GM10266 (cell line): ENCODE data around the gene TMEM63B.
"Not testable (repeated sequence)": the region's sequence is repeated elsewhere in the genome, so short reads cannot be mapped to it uniquely, and the experiment has no call there.

Experiments
- DNase-seq: peaks from one replicate; pipeline ENCODE4 v3.0.0; 2012; ENCODE audit errors: extremely low spot score
- CTCF ChIP-seq: IDR thresholded peaks from 2 replicates; pipeline ENCODE4 v1.5.1; 2012; ENCODE audit warnings: mild to moderate bottlenecking, low read depth; ENCODE audit not compliant: control insufficient read depth, insufficient read depth; ENCODE audit errors: missing control alignments

Gene TMEM63B

DNA sequence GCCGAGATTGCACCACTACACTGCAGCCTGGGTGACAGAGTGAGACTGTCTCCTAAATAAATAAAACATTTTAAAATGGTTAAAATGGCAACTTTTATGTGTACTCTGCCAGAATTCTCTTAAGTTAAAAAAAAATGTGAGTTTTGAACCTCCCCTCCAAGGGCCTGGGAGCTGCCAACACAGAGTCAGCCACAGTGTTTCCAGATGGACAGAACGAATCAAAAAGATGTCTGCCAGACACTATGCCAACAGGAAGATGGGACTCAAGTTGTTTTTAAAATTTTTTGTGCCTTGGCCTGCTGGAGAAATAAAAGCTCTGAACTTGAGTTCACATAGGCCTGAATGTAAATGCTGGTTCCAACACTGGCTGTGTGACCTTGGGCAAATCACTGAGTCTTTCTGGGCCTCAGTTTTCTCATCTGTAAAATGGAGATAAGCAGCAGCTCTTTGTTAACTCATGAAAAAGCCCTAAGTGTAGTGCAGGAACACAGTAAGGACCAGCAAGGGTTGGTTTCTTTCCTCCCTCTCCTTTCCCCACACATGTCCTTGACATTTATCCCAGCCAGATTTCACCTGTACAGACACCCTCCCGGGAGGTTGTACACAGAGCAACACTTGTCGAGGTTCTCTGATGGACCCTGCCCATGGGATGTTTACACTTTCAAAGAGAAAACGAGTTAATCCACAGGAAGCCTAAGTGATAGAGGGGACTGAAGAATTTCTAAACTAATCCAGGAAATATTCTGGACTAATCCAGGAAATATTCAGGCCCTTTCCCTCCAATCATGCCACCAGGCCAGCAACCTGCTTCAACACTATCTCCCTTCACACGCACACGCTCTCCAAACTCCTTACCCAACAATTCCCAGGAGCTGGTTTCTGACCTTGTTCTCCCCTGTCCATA is 35.1 kb upstream of the TMEM63B start:
- no peak for TF ChIP-seq CTCF
- DNase-seq: no peak

DNA sequence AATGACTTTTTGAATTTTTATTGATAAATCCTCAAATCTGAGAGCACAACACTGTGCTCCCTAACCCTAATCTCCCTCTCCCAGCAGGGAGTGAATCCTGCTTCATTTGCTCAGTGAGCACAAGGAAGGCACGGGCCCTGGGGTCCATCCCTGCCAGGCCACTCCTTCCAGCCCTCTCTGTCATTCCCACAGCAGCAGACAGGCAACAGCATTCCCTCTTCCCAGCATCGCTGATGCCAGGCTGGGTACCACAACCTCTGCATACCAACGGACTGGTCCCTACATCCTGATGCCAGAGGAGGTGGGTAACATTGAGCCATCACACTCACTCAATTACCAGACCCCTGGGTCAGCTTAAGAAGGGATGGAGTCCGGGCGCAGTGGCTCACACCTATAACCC is 34.3 kb upstream of the TMEM63B start:
- DNase-seq: no peak
- TF ChIP-seq CTCF: no peak

DNA sequence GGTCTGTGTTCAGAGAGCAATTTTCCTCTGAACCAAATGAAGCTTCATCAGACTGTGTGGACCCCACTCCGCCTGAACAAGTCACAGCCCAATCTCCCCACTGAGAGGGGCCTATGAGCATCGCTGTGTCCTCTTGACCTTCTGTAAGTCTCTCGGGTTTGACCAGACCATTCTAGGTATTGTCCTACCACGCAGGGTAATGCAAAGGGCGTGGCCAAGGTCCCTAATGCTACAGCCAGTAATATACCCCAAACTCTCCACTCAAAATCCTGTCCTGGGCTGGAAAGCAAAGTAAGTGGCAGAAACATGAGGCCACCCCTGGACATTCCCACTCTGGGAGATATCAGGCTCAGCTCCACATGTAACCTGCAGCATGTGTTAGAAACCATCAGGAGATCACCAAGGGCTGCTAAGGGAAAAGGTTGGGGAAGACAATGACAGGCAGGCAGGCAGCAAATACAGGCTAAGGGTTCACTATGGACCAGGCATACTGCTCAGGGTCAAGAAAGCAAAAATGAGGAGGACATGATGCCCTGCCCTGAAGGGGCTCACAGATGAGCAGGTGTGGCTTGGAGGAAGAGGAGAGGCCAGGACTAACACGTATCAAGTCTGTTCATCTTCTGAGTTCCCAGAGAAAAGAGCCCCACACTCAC is 33.5 kb upstream of the TMEM63B start:
- no peak for TF ChIP-seq CTCF
- no peak for DNase-seq

DNA sequence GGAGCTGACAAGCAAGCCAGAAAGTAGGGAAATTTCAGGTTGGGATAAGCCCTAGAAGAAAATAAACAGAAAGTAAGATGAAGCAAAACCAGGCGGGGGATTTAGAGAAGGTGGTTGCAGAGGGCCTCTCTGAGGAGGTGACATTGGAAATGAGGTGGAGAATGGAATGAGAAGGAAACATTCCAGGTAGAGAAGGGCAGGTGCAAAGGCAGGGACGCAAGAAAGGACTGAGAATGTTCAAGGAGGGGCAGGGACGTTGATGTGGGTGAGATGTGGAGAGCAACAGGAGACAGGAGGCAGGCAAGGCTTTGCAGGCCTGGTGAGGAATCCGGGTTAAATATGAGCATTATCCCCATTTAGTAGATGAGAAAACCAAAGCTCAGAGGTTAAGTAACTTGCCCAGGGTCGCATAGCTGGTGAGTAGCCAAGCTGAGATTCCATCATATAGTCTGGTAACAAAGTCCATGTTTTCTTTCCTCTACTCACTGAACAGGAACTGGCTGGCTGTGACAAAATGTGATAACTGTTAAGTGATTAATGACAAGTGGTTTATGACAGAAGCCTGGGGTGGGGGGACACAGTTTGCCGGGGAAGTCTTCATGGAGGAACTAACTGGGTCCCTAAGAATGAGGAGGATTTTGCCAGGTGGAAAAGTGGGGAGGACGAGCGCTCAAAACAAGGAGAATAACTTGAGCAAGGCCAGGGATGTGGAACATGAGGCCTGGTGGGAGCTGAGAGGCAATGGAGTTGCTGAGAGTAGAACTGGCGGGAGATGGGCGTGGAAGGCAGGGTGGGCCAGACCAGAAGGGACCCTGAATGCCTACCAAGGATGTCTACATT is 32.7 kb upstream of the TMEM63B start:
- DNase-seq: no peak
- no peak for TF ChIP-seq CTCF

GRCh38 chr6:44095243-44095623 is 32.1 kb upstream of the TMEM63B start:
- not testable (repeated sequence) for DNase-seq

- DNase-seq: peak; percentile 81
- TF ChIP-seq CTCF: peak; percentile 91
Measured at GRCh38 chr6:44096612-44097011, 30.7 kb upstream of the TMEM63B start.

DNA sequence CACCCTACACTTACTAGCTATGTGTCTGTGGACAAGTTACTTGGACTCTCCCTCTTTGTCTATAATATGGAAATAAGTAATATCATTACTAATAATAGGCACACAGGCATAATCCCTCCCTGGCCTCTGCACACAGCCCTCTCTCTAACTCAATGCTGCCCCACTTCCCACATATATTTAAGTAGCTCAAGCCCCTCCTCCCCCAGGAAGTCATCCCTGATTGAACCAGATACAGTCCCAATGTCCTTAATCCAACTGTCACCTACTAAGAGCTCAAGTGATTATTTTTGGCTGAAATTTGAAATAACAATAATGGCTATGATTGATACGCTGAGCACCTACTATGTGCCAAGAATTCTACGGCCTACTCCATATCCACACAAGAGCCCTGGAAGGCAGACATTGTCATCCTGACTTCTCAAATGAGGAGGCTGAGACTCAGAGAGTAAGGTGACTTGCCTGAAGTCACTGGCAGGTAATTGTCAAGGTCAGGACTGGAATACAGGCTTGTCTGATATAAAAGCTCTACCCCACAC is 29.5 kb upstream of the TMEM63B start:
- TF ChIP-seq CTCF: no peak
- no peak for DNase-seq
